T-cell (primary cell): ENCODE data around the gene RCE1. TPM values are rescaled to one million over a fixed set of nuclear protein-coding genes. Genes with fewer than 3 reads are reported as not detected.

Experiments
- ATAC-seq, 4 experiments: fragments of 200-7000 bp in 3 of 4; fragments of 150-1000 bp in 1 of 4; cut with Tn5 transposase; replicated peaks in 1 of 4; 1 replicate in 3 of 4; 2 replicates in 1 of 4; pipeline ENCODE4 v1.10.0; 2021; ENCODE audit warnings: moderate library complexity in 3 of 4, mild to moderate bottlenecking in 2 of 4, moderate number of reproducible peaks in 1 of 4
- CTCF ChIA-PET, 2 donors: fragments of 300-600 bp; sonication (Branson Sonifier 250); formaldehyde crosslinking; loops; one replicate each; lab custom pipeline; 2022; ENCODE audit warnings: antibody characterized with exemption in 2 of 2; lab: Charles Lee
- POLR2A ChIA-PET, 2 donors: fragments of 300-600 bp; sonication (Branson Sonifier 250); formaldehyde crosslinking; loops; one replicate each; lab custom pipeline; 2022; ENCODE audit warnings: antibody characterized with exemption in 2 of 2; lab: Charles Lee
- DNase-seq, 35 experiments: peaks; one replicate each; pipeline versions ENCODE4 v3.0.0 to v3.0.0-alpha.2; 2013 to 2023
- H3K27ac ChIP-seq: one replicate; pipeline ENCODE4 v1.5.1; 2013; ENCODE audit warnings: low read length
- H3K27me3 ChIP-seq, 2 experiments: replicated peaks in 1 of 2; 1 replicate in 1 of 2; 2 replicates in 1 of 2; pipeline versions ENCODE4 v1.6.1 to v1.7.0; 2013; ENCODE audit warnings: low read length in 1 of 2, mixed read lengths in 1 of 2; ENCODE audit not compliant: control insufficient read depth in 2 of 2, insufficient read depth in 2 of 2; ENCODE audit errors: extremely low read depth in 1 of 2
- H3K36me3 ChIP-seq, 2 donors: 1 replicate in 1 of 2; 2 replicates in 1 of 2; pipeline versions ENCODE4 v1.6.1 to v1.7.0; 2013; ENCODE audit warnings: low read length in 1 of 2; ENCODE audit not compliant: control insufficient read depth in 2 of 2, insufficient read depth in 1 of 2; ENCODE audit errors: extremely low read depth in 1 of 2
- H3K4me1 ChIP-seq, 2 experiments: 1 replicate in 1 of 2; 2 replicates in 1 of 2; pipeline versions ENCODE4 v1.6.1 to v1.7.0; 2013; ENCODE audit warnings: low read length in 2 of 2, mixed read lengths in 1 of 2; ENCODE audit not compliant: insufficient read depth in 2 of 2, control insufficient read depth in 1 of 2; ENCODE audit errors: extremely low read depth in 1 of 2
- H3K4me3 ChIP-seq, 2 donors: 1 replicate in 1 of 2; 2 replicates in 1 of 2; pipeline versions ENCODE4 v1.5.1 to v1.7.0; 2013; ENCODE audit warnings: mild to moderate bottlenecking in 2 of 2, low read length in 1 of 2, moderate library complexity in 1 of 2; ENCODE audit not compliant: control insufficient read depth in 1 of 2; ENCODE audit errors: extremely low read depth in 1 of 2
- H3K9me3 ChIP-seq: 2 replicates; pipeline ENCODE4 v1.7.0; 2013
- H3K27ac Mint-ChIP-seq, 2 donors: one replicate each; pipeline ENCODE4 v1.8.0; 2020 to 2021; ENCODE audit warnings: mild to moderate bottlenecking in 2 of 2, mixed read lengths in 2 of 2
- H3K27me3 Mint-ChIP-seq, 2 donors: one replicate each; pipeline ENCODE4 v1.8.0; 2021 to 2022; ENCODE audit warnings: mixed read lengths in 2 of 2
- H3K36me3 Mint-ChIP-seq: one replicate; pipeline ENCODE4 v1.8.0; 2021; ENCODE audit warnings: mixed read lengths
- H3K4me1 Mint-ChIP-seq, 3 donors: one replicate each; pipeline ENCODE4 v1.8.0; 2020 to 2022; ENCODE audit warnings: mixed read lengths in 3 of 3, mild to moderate bottlenecking in 1 of 3
- H3K4me3 Mint-ChIP-seq, 3 donors: one replicate each; pipeline ENCODE4 v1.8.0; 2020 to 2022; ENCODE audit warnings: mild to moderate bottlenecking in 3 of 3, mixed read lengths in 3 of 3, moderate library complexity in 3 of 3
- H3K9me3 Mint-ChIP-seq, 3 donors: one replicate each; pipeline ENCODE4 v1.8.0; 2020 to 2022; ENCODE audit warnings: mixed read lengths in 3 of 3
- WGBS: methylation state at CpG from one replicate; pipeline ENCODE4 v1.1.5; 2013; ENCODE audit warnings: missing lambda C conversion rate; ENCODE audit not compliant: insufficient coverage; 5-methylcytosine and 5-hydroxymethylcytosine counted together
- total RNA-seq, 35 experiments: library from RNA in 6 of 35; stranded (reverse) in 6 of 35; fragments of 120-200 nt in 1 of 35; gene quantifications; one replicate each; pipeline versions ENCODE4 v1.2.1 to v1.2.4 and lab custom pipeline; 2013 to 2026

RCE1 gene
- total RNA-seq, 5 donors from 2014 or later (not counting 1 experiment from before 2014, with no cell fraction given): 27.2 to 42.9 (median 34.1) TPM

DNA sequence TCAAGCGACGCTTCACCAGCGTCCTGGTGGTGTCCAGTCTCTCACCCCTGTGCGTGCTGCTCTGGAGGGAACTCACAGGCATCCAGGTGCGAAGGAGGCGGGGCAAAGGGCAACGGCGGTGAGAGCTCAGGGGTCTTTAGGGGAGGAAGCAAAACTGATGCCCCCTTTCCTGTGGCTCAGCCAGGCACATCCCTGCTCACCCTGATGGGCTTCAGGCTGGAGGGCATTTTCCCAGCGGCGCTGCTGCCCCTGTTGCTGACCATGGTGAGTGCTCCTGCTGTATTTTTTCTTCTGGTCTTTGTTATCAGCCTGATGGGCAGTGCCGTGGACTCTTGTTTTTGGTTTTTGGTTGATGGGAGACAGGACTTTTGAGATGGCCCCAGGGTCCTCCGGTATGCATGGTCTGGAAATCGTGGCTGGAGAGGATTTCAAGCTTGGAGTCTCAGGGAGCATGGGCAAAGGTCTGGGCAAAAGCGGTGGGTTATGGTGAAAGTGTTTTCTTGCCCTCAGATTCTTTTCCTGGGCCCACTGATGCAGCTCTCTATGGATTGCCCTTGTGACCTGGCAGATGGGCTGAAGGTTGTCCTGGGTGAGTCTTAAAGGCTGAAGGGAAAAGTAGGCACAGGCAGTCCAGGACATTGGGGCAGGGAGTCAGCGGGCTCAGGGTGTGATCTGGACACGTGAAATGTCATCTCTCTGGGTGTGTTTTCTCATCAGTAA, 695 bp downstream of the RCE1 start:
- ChIA-PET POLR2A (interaction anchor here in 1 of 2 donors (0.6 kb wide), 1 partner anchor 143 kb away, joined by 3 read pairs; no protein-coding TSS in a partner anchor), CTCF (interaction anchor here in 1 of 2 donors (0.6 to 1.4 kb wide), 3 partner anchors 167 to 260 kb away, joined by 3 read pairs; partner anchors contain the start of gene RBM4B)
- H3K4me1 ChIP-seq: peaks cover 22 to 48% of the 10 kb centered on the region in 2 experiments
- no peaks in the 10 kb centered on the region for H3K27me3 ChIP-seq
- Mint-ChIP-seq H3K9me3 (no peaks in the 10 kb centered on the region), H3K27ac (peak overlapping the region; percentile 83 to 90), H3K27me3 (no peaks in the 10 kb centered on the region), H3K4me3 (peak overlapping the region; percentile 86 to 98 (median 94)), H3K4me1 (peaks cover 41 to 54% (median 50%) of the 10 kb centered on the region in 3 donors), H3K36me3 (peaks cover 10% of the 10 kb centered on the region)
- peak overlapping the region; percentile 69 for H3K27ac ChIP-seq
- 21% methylated on average over 16 of the region's 16 CpGs for WGBS
- no peaks in the 10 kb centered on the region for H3K9me3 ChIP-seq
- H3K36me3 ChIP-seq: peaks cover 5 to 27% of the 10 kb centered on the region in 2 donors
- ATAC-seq: no peak
- DNase-seq: no peak
- H3K4me3 ChIP-seq: peak overlapping the region; percentile 97 to 98

DNA sequence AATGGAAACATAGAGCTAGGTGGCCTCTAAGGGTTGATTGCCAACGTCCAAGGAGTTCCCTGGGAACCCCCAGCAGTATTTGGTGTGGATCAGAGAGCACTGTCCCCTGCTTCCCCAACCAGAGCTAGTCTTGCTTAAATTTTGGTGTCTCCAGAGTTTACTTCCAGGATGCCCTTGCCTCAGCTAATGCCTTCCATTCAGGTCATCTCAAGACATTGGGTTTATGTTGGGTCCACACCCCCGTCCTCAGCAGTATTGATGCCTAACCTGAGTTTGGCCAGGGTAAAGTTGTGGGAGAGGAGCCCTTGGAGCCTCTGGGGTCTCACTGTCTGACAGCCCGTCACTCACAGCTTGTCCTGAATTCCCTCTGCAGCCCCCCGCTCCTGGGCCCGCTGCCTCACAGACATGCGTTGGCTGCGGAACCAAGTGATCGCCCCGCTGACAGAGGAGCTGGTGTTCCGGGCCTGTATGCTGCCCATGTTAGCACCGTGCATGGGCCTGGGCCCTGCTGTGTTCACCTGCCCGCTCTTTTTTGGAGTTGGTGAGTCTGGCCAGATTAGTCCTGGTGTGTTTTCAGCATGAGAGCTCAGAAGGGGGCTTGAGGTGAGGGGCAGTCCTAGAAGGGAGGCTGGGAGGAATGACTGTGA, 1.4 kb downstream of the RCE1 start:
- H3K4me1 ChIP-seq: peaks cover 22 to 48% of the 10 kb centered on the region in 2 experiments
- H3K4me1 Mint-ChIP-seq: peaks cover 36 to 47% (median 43%) of the 10 kb centered on the region in 3 donors
- CTCF ChIA-PET: interaction anchor here in 1 of 2 donors (0.7 kb wide), 1 partner anchor 167 kb away, joined by 3 read pairs; the partner anchor contains the start of gene RBM4B
- no peaks in the 10 kb centered on the region for H3K9me3 ChIP-seq
- H3K27ac Mint-ChIP-seq: peak overlapping the region; percentile 83 to 90
- H3K4me3 Mint-ChIP-seq: peak overlapping the region; percentile 86 to 98 (median 94)
- no peak overlapping the region for H3K27ac ChIP-seq
- no peaks in the 10 kb centered on the region for H3K9me3 Mint-ChIP-seq
- POLR2A ChIA-PET: interaction anchor here in 1 of 2 donors (0.6 kb wide), 1 partner anchor 142 kb away, joined by 3 read pairs; no protein-coding TSS in a partner anchor
- H3K4me3 ChIP-seq: no peak overlapping the region
- H3K36me3 Mint-ChIP-seq: peaks cover 10% of the 10 kb centered on the region
- whole genome bisulfite sequencing: 89% methylated on average over 10 of the region's 12 CpGs
- ATAC-seq (no peak), DNase-seq (peak in 1 of 35 experiments; percentile 9)
- no peaks in the 10 kb centered on the region for H3K27me3 Mint-ChIP-seq
- no peaks in the 10 kb centered on the region for H3K27me3 ChIP-seq
- peaks cover 4 to 22% of the 10 kb centered on the region in 2 donors for H3K36me3 ChIP-seq

DNA sequence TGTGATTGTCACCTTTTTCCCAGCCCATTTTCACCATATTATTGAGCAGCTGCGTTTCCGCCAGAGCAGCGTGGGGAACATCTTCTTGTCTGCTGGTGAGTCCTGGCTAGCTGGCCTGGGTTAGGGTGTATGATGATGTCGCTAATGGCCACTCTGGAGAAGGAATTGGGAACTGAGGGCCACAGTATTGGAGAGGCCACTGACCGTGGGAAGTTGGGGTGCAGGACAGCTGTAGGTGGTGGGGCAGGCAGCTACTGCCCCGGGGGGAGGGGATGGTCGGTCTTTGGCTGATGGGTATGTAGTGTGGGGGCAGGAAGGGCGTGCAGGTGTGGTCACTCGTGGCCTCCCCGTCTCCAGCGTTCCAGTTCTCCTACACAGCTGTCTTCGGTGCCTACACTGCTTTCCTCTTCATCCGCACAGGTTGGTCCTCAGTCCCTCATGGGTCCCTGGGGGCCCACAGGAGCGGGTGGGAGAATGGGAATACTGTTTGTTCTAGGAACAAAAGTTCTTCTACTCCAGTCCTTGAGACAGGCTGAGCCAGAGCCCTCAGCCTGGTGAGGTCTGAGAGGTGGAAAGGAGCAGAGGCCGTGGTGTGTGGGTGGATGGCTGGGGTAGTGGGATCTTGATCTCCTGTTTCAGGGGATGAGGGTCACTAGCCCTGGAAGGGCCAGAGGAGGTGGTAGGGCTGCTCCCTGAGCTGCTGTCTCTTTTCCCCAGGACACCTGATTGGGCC, 2.1 kb downstream of the RCE1 start:
- DNase-seq: no peak
- Mint-ChIP-seq H3K36me3 (peaks cover 10% of the 10 kb centered on the region), H3K4me1 (peaks cover 30 to 40% (median 36%) of the 10 kb centered on the region in 3 donors), H3K27me3 (no peaks in the 10 kb centered on the region), H3K9me3 (no peaks in the 10 kb centered on the region), H3K4me3 (peak overlapping the region; percentile 86 to 98 (median 94)), H3K27ac (peak overlapping the region in 1 of 2 donors; percentile 34)
- Histone ChIP-seq H3K9me3 (no peaks in the 10 kb centered on the region), H3K4me3 (no peak overlapping the region), H3K27ac (no peak overlapping the region), H3K27me3 (no peaks in the 10 kb centered on the region), H3K36me3 (peaks cover 4 to 18% of the 10 kb centered on the region in 2 donors), H3K4me1 (peaks cover 21 to 41% of the 10 kb centered on the region in 2 experiments)
- POLR2A ChIA-PET: no interaction called here
- WGBS: 92% methylated on average over 10 of the region's 15 CpGs
- CTCF ChIA-PET: no interaction called here
- ATAC-seq: no peak

GRCh38 chr11:66845876-66846212, 2.6 kb downstream of the RCE1 start:
- peak overlapping the region; percentile 6 to 98 (median 94) for H3K4me3 Mint-ChIP-seq
- ChIA-PET POLR2A (no interaction called here), CTCF (no interaction called here)
- H3K4me1 Mint-ChIP-seq: peaks cover 25 to 35% (median 31%) of the 10 kb centered on the region in 3 donors
- Histone ChIP-seq H3K9me3 (no peaks in the 10 kb centered on the region), H3K4me1 (peaks cover 18 to 36% of the 10 kb centered on the region in 2 experiments), H3K27me3 (no peaks in the 10 kb centered on the region), H3K36me3 (peaks cover 4 to 18% of the 10 kb centered on the region in 2 donors), H3K4me3 (no peak overlapping the region), H3K27ac (no peak overlapping the region)
- no peaks in the 10 kb centered on the region for H3K9me3 Mint-ChIP-seq
- H3K27me3 Mint-ChIP-seq: no peaks in the 10 kb centered on the region
- 94% methylated on average over 4 of the region's 9 CpGs for WGBS
- no peak for ATAC-seq
- H3K36me3 Mint-ChIP-seq: peaks cover 10% of the 10 kb centered on the region
- H3K27ac Mint-ChIP-seq: no peak overlapping the region
- no peak for DNase-seq

DNA sequence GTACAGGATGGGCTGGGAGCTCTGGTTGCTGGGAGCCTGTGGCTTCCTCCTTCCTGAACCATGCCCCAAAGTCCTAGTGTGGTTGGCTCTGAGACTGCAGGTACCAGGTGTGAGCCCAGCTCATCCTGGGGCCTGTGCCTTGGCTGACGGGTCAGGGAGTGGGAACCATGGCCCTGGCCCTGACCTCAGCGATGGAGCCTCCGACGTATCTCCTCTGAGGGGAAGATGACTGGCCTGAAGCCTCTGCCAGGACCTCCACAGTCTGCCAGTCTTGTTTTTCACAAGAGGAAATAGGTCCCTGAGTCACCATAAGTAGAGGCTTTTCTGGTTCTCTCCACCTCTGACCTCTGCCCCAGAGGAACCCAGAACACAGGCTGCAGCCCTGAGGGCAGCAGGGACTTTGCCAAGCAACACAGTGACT, 3.4 kb downstream of the RCE1 start:
- Histone ChIP-seq H3K27me3 (no peaks in the 10 kb centered on the region), H3K4me1 (peaks cover 12 to 28% of the 10 kb centered on the region in 2 experiments), H3K27ac (no peak overlapping the region), H3K4me3 (no peak overlapping the region), H3K9me3 (no peaks in the 10 kb centered on the region), H3K36me3 (peaks cover 4 to 18% of the 10 kb centered on the region in 2 donors)
- POLR2A ChIA-PET: no interaction called here
- H3K27ac Mint-ChIP-seq: no peak overlapping the region
- CTCF ChIA-PET: no interaction called here
- DNase-seq: peak in 1 of 35 experiments; percentile 0
- ATAC-seq: no peak
- no peaks in the 10 kb centered on the region for H3K27me3 Mint-ChIP-seq
- no peak overlapping the region for H3K4me3 Mint-ChIP-seq
- WGBS: 97% methylated on average over 4 of the region's 4 CpGs
- peaks cover 10% of the 10 kb centered on the region for H3K36me3 Mint-ChIP-seq
- no peaks in the 10 kb centered on the region for H3K9me3 Mint-ChIP-seq
- H3K4me1 Mint-ChIP-seq: peaks cover 17 to 27% (median 22%) of the 10 kb centered on the region in 3 donors
